OCI-M1 (cell line): Measurements from ENCODE around the gene CASP10.
"Not testable (repeated sequence)": the region's sequence is repeated elsewhere in the genome, so short reads cannot be mapped to it uniquely, and the experiment has no call there.

ENCODE experiments used
- DNase-seq: peaks from one replicate; lab custom pipeline; 2025; lab: John Stamatoyannopoulos, UW

The CASP10 gene

GRCh38 chr2:201154615-201155399, 28.1 kb upstream of the CASP10 start:
- no peak for DNase-seq

- DNase-seq: no peak
These were observed 26.9 kb upstream of the CASP10 start for GRCh38 chr2:201156036-201156435.

- DNase-seq: no peak
These were observed 26.3 kb upstream of the CASP10 start for GRCh38 chr2:201156640-201157039.

- no peak for DNase-seq
These were observed 25.2 kb upstream of the CASP10 start for GRCh38 chr2:201157694-201158093.

GRCh38 chr2:201158111-201158929, 24.6 kb upstream of the CASP10 start:
- peak; percentile 99 for DNase-seq

- DNase-seq: no peak
These were observed 18.8 kb upstream of the CASP10 start for GRCh38 chr2:201164166-201164565.

- no peak for DNase-seq
These were observed 15.4 kb upstream of the CASP10 start for GRCh38 chr2:201167546-201167945.

GRCh38 chr2:201168496-201168895, 14.4 kb upstream of the CASP10 start:
- DNase-seq: peak; percentile 23

GRCh38 chr2:201171259-201171814, 11.6 kb upstream of the CASP10 start:
- DNase-seq: no peak

- DNase-seq: no peak
These were observed 10.7 kb upstream of the CASP10 start for GRCh38 chr2:201172279-201172678.

- peak; percentile 56 for DNase-seq
These were observed 8.3 kb upstream of the CASP10 start for GRCh38 chr2:201174687-201175086.

GRCh38 chr2:201176081-201176481, 6.9 kb upstream of the CASP10 start:
- no peak for DNase-seq

- DNase-seq: no peak
These were observed 2.9 kb upstream of the CASP10 start for GRCh38 chr2:201180010-201180409.

GRCh38 chr2:201183365-201183727, 405 bp downstream of the CASP10 start:
- DNase-seq: no peak

- DNase-seq: peak; percentile 58
These were observed 894 bp downstream of the CASP10 start for GRCh38 chr2:201183835-201184234.

GRCh38 chr2:201184248-201184647, 1.3 kb downstream of the CASP10 start:
- not testable (repeated sequence) for DNase-seq

GRCh38 chr2:201185863-201186262, 2.9 kb downstream of the CASP10 start:
- DNase-seq: no peak

GRCh38 chr2:201186982-201187381, 4.0 kb downstream of the CASP10 start:
- DNase-seq: no peak

- no peak for DNase-seq
These were observed 5.5 kb downstream of the CASP10 start for GRCh38 chr2:201188449-201188848.

GRCh38 chr2:201191132-201191875, 8.4 kb downstream of the CASP10 start:
- DNase-seq: peak; percentile 42

GRCh38 chr2:201194097-201194496, 11.2 kb downstream of the CASP10 start:
- peak; percentile 35 for DNase-seq

GRCh38 chr2:201195331-201195730, 12.4 kb downstream of the CASP10 start:
- no peak for DNase-seq
